Heart left ventricle (tissue), 16 donors: ENCODE results near the gene TNIK. TPM values are rescaled to one million over a fixed set of nuclear protein-coding genes. Genes with fewer than 3 reads are reported as not detected.

Experiments
- ATAC-seq, 4 donors: fragments of 200-7000 bp; cut with Tn5 transposase; one replicate each; pipeline ENCODE4 v1.9.1; 2020 to 2022; ENCODE audit warnings: moderate library complexity in 4 of 4, mild to moderate bottlenecking in 3 of 4, moderate number of reproducible peaks in 1 of 4
- DNase-seq, 5 donors: peaks; one replicate each; pipeline ENCODE4 v3.0.0-alpha.2; 2020
- H3K27ac ChIP-seq, 12 donors: fragments of 200-600 bp; sonication (generic) in 4 of 12; one replicate each; pipeline versions ENCODE4 v1.5.0 to v1.8.0; 2016 to 2022; ENCODE audit warnings: mild to moderate bottlenecking in 2 of 12
- H3K27me3 ChIP-seq, 9 donors: fragments of 200-600 bp; sonication (generic) in 2 of 9; one replicate each; pipeline versions ENCODE4 v1.5.1 to v1.8.0; 2016 to 2022; ENCODE audit warnings: mild to moderate bottlenecking in 3 of 9
- H3K36me3 ChIP-seq, 9 donors: fragments of 200-600 bp; sonication (generic) in 2 of 9; one replicate each; pipeline versions ENCODE4 v1.5.0 to v1.8.0; 2018 to 2022; ENCODE audit warnings: mild to moderate bottlenecking in 2 of 9
- H3K4me1 ChIP-seq, 12 donors: fragments of 200-600 bp; sonication (generic) in 4 of 12; one replicate each; pipeline versions ENCODE4 v1.5.0 to v1.8.0; 2016 to 2022; ENCODE audit warnings: mild to moderate bottlenecking in 3 of 12
- H3K4me3 ChIP-seq, 12 donors: fragments of 200-600 bp; sonication (generic) in 4 of 12; one replicate each; pipeline versions ENCODE4 v1.5.0 to v1.8.0; 2017 to 2022; ENCODE audit warnings: mild to moderate bottlenecking in 9 of 12, moderate library complexity in 4 of 12
- H3K9me3 ChIP-seq, 12 donors: fragments of 200-600 bp; sonication (generic) in 4 of 12; one replicate each; pipeline versions ENCODE4 v1.5.0 to v1.8.0; 2016 to 2022; ENCODE audit warnings: mild to moderate bottlenecking in 1 of 12
- POLR2A ChIP-seq, 2 donors: fragments of 450-650 bp; IDR thresholded peaks; one replicate each; pipeline ENCODE4 v1.6.1; 2017; ENCODE audit warnings: antibody characterized with exemption in 2 of 2, mild to moderate bottlenecking in 2 of 2, moderate library complexity in 2 of 2
- WGBS, 4 donors: extraction: QIAGEN DNeasy Blood & Tissue Kit in 2 of 4; methylation state at CpG; one replicate each; pipeline versions ENCODE4 v1.1.5 to v1.1.7; 2013 to 2018; 5-methylcytosine and 5-hydroxymethylcytosine counted together
- intact Hi-C, 10 donors: fragments of 100-400 bp; cut with DNase I; formaldehyde crosslinking; loops; one replicate each; pipeline versions ENCODE4 v1.11.1 to v1.14.2; 2022
- polyA plus RNA-seq, 2 donors: library from polyadenylated mRNA; stranded (reverse); fragments of 200-250 nt; gene quantifications; one replicate each; pipeline ENCODE4 v1.2.3, GENCODE V29; 2013
- total RNA-seq, 9 donors: library from RNA; depleted of rRNA in 2 of 9; stranded (reverse); fragments of >200 nt in 2 of 9; fragmentation: NEBNext Ultra II Directional in 3 of 9; extraction: Animal tissue kit (Norgen Biotek cat#: 25700) in 3 of 9; gene quantifications; one replicate each; pipeline versions ENCODE4 v1.1.0 to v1.2.4, GENCODE V29; 2016 to 2023
- TF ChIP-seq, protein P1 (sequence below), 12 donors: fragments of 200-600 bp; sonication (generic) in 4 of 12; IDR thresholded peaks; one replicate each; pipeline versions ENCODE4 v1.5.0 to v1.8.0; 2018 to 2022; ENCODE audit warnings: antibody characterized with exemption in 12 of 12, mild to moderate bottlenecking in 5 of 12
- donor health status: ischemic (EF 13 %, LVEDD 7.1; RV severe dilation, severe dysfunction).
- donor health status: healthy with polysubstance abuse.
- donor health status: DM: no; HTN: yes; CAD: no.
- donor health status: DM: no; HTN: no; CAD: no.
- donor health status: ischemic (EF 25% LVEDD 6.9; RV normal size, moderate dysfunction).
- donor health status: ischemic (EF 25% LVEDD 5.7; RV mildly dilated, moderate dysfunction).
- donor health status: healthy.
- donor health status: DM: yes; HTN: yes; CAD: no.
- donor health status: ischemic (EF 35%, LVEDD 5.7; RV mildly dilated, moderate dysfunction).
- donor health status: nonischemic (EF 11% LVEDD 7.7; RV severe dilation, severe dysfunction).
- donor health status: DM: yes; HTN: yes; CAD: no.
- donor health status: PGD.
- donor health status: ischemic (EF 29% LVEDD 5.4; RV normal size, mild dysfunction).
- donor health status: nonischemic (EF 23%, LVEDD 6.1; RV moderate dilation, normal function).

The TNIK gene
- total and polyA plus RNA-seq, 11 donors: 12.3 to 51.6 (median 32.4) TPM

DNA sequence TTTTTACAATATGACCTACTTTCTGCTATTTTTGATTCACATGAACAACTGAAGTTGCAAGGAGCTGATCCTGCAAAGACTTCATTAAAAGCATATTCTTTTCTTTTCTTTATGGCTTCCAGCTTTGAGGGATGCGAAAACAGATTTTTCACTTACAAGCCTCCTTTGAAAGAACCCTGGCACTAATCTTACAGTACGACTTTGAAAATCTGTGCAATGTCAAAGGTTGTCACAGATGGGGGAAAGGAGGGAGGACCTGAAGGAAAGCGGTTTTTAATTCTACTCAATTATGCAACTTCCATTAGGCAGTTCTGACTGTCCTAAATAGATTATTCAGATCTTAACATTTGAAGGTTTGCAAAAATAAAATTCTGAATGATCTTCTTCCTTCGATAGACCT, 130.5 kb downstream of the TNIK start:
- peaks cover 0 to 69% (median 38%) of the 10 kb centered on the region in 12 donors for H3K4me1 ChIP-seq
- no peaks in the 10 kb centered on the region for H3K9me3 ChIP-seq
- peak overlapping the region in 4 of 12 donors; percentile 20 to 41 (median 38) for H3K27ac ChIP-seq
- H3K27me3 ChIP-seq: no peaks in the 10 kb centered on the region
- intact Hi-C loops: loop anchor here in 8 of 10 donors (5.0 to 10.0 kb wide), 4 partner anchors 123 to 235 kb away; no protein-coding TSS in a partner anchor
- no peak overlapping the region for H3K4me3 ChIP-seq
- WGBS, 4 donors: 43 to 53% (median 46%) methylated on average over 4 of the region's 4 CpGs
- H3K36me3 ChIP-seq: no peaks in the 10 kb centered on the region
- TF ChIP-seq, protein P1, sequence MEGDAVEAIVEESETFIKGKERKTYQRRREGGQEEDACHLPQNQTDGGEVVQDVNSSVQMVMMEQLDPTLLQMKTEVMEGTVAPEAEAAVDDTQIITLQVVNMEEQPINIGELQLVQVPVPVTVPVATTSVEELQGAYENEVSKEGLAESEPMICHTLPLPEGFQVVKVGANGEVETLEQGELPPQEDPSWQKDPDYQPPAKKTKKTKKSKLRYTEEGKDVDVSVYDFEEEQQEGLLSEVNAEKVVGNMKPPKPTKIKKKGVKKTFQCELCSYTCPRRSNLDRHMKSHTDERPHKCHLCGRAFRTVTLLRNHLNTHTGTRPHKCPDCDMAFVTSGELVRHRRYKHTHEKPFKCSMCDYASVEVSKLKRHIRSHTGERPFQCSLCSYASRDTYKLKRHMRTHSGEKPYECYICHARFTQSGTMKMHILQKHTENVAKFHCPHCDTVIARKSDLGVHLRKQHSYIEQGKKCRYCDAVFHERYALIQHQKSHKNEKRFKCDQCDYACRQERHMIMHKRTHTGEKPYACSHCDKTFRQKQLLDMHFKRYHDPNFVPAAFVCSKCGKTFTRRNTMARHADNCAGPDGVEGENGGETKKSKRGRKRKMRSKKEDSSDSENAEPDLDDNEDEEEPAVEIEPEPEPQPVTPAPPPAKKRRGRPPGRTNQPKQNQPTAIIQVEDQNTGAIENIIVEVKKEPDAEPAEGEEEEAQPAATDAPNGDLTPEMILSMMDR (IDR thresholded peaks at IDR 0.05): no peak
- TF ChIP-seq POLR2A (IDR thresholded peaks at IDR 0.05): no peak
- ATAC-seq: no peak
- DNase-seq: no peak

DNA sequence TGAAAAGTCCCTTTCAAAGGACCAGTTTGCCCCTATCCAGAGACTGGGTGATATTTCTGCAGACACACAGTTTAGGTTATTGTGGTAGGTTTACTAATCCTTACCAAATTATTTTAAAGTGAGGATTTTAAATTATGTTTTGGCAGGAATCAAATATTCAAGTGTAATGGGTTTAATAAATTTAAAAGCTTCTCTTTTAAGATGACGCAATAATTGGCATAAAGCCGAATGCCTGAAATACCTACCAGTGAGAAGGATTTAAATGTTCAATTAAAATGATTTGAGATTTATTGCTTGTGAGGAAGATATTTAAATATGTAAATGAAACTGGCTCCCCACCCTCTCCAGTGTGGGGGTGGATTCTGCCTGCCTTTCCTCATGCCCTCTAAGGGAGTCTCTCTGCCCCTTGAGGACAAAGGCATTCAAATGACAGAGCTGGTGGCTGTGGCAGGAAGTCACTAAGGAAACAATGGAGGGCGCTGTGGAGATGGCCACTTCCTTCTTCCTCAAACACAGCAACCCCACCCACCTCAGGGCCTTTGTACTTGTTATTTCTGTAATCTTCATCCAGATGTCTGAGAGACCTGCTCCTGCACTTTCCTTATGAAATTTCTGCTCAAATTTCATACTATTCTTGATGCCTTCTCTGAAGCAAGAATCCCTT, 131.7 kb downstream of the TNIK start:
- TF ChIP-seq, protein P1 (IDR thresholded peaks at IDR 0.05): peak in 1 of 12 donors; percentile 9
- no peak for TF ChIP-seq POLR2A (IDR thresholded peaks at IDR 0.05)
- no peaks in the 10 kb centered on the region for H3K36me3 ChIP-seq
- no peaks in the 10 kb centered on the region for H3K9me3 ChIP-seq
- DNase-seq (peak in 1 of 5 donors; percentile 38), ATAC-seq (peak in 3 of 4 donors; percentile 27 to 47 (median 44))
- H3K27ac ChIP-seq: peak overlapping the region in 2 of 12 donors; percentile 3 to 36
- 45 to 67% (median 62%) methylated on average over 3 of the region's 3 CpGs for WGBS, 4 donors
- no peak overlapping the region for H3K4me3 ChIP-seq
- H3K27me3 ChIP-seq: no peaks in the 10 kb centered on the region
- H3K4me1 ChIP-seq: peaks cover 0 to 69% (median 38%) of the 10 kb centered on the region in 12 donors
- intact Hi-C loops: loop anchor here in 5 of 10 donors (5.0 to 10.0 kb wide), 4 partner anchors 124 to 236 kb away; no protein-coding TSS in a partner anchor

DNA sequence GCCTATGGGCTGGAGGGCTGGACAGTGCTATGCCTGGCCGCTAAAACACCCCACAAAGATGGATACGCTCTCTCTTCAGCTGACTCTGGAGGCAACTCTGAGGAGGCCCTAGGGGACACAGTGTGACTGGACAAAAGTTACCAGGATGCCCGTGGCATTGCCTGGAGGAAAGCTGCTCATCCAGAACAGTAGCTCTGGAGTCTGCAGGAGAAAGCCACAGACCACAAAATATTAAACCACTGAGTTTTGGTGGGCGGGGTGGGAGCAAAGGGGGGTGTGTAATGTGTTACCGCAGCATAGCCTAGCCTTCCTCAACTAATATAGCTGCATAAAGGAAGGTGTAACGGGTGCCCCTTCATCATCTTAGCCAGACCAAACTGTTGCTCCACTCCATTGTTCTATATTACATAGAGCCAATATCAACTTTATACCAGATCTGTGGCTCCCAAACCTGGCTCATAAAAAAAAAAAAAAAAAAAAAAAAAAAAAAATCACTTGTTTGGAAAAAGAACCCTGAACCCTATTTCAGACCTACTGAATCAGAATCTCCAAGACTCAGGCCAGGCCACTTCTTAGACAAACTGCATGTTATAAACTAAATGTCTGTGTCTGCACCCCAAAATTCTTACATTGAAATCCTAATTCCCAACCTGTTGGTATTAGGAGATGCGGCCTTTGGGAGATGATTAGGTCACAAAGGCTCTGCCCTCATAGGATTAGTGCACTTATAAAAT, 132.6 kb downstream of the TNIK start:
- Histone ChIP-seq H3K4me3 (no peak overlapping the region), H3K9me3 (no peaks in the 10 kb centered on the region), H3K4me1 (peaks cover 0 to 72% (median 41%) of the 10 kb centered on the region in 12 donors), H3K36me3 (no peaks in the 10 kb centered on the region), H3K27me3 (no peaks in the 10 kb centered on the region), H3K27ac (no peak overlapping the region)
- no peak for TF ChIP-seq POLR2A (IDR thresholded peaks at IDR 0.05)
- intact Hi-C loops: loop anchor here in 5 of 10 donors (5.0 to 10.0 kb wide), 4 partner anchors 125 to 237 kb away; no protein-coding TSS in a partner anchor
- DNase-seq (no peak), ATAC-seq (no peak)
- 89 to 96% (median 94%) methylated on average over 7 of the region's 7 CpGs for WGBS, 4 donors

DNA sequence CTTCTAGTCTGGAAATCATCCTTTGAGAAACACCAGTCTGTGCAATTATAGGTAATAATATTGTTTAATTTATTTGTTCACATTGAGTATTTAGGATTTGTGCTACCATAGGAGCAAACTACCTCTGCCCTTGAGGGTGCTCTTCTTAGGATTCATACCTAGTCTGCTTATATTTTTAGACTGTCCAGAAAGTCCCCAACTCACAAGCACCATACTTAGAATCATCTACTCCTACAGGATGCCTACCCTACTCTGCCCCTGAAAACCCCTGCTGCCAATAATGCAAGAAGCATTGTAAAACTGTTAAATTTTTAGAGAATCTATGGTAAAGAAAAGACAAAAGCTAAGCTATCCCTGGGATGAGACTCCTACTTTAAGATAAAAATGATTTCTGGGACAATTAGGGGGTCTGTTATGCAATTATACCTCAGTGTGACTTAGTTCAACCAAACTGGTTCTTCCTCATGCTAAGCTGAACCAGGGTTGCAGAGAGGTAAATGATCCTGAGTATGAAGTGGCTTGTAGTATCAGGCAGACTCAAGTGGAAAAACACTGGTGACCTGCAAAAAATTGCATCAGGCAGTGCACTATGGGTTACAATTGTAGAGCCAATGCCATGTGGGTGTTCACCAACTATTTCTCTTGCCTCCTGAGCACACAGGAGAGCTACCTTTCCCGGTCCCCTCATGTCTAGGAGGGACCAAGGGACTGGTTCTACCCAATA, 133.3 kb downstream of the TNIK start:
- Histone ChIP-seq H3K4me3 (no peak overlapping the region), H3K36me3 (no peaks in the 10 kb centered on the region), H3K27me3 (no peaks in the 10 kb centered on the region), H3K4me1 (peaks cover 0 to 73% (median 44%) of the 10 kb centered on the region in 12 donors), H3K9me3 (no peaks in the 10 kb centered on the region), H3K27ac (no peak overlapping the region)
- ATAC-seq (peak in 2 of 4 donors; percentile 9 to 45), DNase-seq (no peak)
- intact Hi-C loops: loop anchor here in 5 of 10 donors (5.0 to 10.0 kb wide), 4 partner anchors 125 to 238 kb away; no protein-coding TSS in a partner anchor
- WGBS, 4 donors: 88 to 100% (median 96%) methylated on average over 1 of the region's 1 CpG
- TF ChIP-seq, protein P1 (IDR thresholded peaks at IDR 0.05): no peak
- no peak for TF ChIP-seq POLR2A (IDR thresholded peaks at IDR 0.05)
